ENCODE measurements around the gene RNH1.

RNH1 gene

DNA sequence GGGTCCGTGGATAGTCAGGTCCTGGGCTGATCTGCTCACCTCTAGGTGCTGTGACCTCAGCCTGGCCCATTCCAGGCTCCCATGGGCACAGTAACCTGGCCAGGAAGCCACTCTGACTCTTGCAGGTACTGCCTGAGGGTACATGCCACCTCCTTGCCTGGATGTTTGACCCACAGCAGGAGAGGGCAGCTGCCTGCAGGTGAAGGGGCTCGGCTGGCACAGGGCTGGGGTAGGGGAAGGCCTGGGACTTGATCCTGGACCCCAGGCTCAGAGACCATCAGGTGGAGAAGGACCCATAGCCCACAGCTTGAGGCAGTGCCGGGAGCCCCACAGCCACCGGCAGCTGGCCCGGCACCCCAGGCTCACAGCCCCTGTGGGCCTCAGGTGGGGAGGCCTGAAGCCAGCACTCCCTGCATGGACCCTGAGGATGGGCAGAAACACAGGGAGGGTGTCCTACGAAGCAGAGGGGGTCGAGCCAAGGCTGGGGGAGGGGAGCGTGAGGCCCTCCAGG, 33.0 kb upstream of the RNH1 start:
- TF ChIP-seq, protein P1, sequence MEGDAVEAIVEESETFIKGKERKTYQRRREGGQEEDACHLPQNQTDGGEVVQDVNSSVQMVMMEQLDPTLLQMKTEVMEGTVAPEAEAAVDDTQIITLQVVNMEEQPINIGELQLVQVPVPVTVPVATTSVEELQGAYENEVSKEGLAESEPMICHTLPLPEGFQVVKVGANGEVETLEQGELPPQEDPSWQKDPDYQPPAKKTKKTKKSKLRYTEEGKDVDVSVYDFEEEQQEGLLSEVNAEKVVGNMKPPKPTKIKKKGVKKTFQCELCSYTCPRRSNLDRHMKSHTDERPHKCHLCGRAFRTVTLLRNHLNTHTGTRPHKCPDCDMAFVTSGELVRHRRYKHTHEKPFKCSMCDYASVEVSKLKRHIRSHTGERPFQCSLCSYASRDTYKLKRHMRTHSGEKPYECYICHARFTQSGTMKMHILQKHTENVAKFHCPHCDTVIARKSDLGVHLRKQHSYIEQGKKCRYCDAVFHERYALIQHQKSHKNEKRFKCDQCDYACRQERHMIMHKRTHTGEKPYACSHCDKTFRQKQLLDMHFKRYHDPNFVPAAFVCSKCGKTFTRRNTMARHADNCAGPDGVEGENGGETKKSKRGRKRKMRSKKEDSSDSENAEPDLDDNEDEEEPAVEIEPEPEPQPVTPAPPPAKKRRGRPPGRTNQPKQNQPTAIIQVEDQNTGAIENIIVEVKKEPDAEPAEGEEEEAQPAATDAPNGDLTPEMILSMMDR (IDR thresholded peaks at IDR 0.05; ENCODE audit: low read depth, low read length, missing control alignments), result no peak
- Histone ChIP-seq H3K27me3 (replicated peaks) (no peaks in the 10 kb centered on the region), H3K27ac (no peak overlapping the region), H3K36me3 (replicated peaks) (no peaks in the 10 kb centered on the region), H3K4me3 (ENCODE audit: low read depth, low read length) (no peak overlapping the region)
- in situ Hi-C loops (cut with HindIII; ENCODE audit: low pct_ligation_motif_present, low sequenced_read_pairs), result no loop called here
- no peak for DNase-seq

DNA sequence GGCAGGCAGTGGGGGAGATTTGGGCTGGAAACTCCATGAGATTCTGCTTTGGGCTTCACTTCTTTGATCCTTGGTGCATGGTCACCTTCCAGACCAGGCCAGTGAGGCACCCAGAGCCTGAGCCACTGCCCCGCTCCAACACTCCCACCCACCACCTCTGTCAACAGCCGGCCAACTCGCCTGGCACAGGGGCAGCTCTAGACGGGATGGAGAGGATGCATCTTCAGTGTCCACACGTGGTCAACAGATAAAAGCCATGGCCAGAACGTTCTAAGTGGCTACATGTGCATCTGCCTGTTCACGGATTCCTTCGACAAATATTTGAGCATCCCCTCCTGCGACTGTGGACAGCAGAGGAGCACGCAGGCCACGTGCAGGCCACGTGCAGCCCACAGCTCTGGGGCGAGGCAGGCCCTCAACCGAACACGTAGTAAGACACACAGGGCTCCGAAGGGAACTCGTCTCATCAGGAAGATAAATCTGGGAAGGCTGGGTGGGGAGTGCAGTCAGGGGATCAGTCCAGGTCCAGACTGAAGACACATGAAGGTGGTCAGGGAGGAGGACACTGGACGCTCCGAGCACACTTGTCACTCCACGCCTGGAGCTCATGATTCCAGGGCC, 31.5 kb upstream of the RNH1 start:
- in situ Hi-C loops (cut with HindIII; ENCODE audit: low pct_ligation_motif_present, low sequenced_read_pairs), result no loop called here
- H3K27me3 ChIP-seq (replicated peaks), result no peaks in the 10 kb centered on the region
- H3K27ac ChIP-seq, result no peak overlapping the region
- DNase-seq, result no peak
- TF ChIP-seq, protein P1 (IDR thresholded peaks at IDR 0.05; ENCODE audit: low read depth, low read length, missing control alignments), result no peak
- no peak overlapping the region for H3K4me3 ChIP-seq (ENCODE audit: low read depth, low read length)
- peaks cover 3% of the 10 kb centered on the region for H3K36me3 ChIP-seq (replicated peaks)

DNA sequence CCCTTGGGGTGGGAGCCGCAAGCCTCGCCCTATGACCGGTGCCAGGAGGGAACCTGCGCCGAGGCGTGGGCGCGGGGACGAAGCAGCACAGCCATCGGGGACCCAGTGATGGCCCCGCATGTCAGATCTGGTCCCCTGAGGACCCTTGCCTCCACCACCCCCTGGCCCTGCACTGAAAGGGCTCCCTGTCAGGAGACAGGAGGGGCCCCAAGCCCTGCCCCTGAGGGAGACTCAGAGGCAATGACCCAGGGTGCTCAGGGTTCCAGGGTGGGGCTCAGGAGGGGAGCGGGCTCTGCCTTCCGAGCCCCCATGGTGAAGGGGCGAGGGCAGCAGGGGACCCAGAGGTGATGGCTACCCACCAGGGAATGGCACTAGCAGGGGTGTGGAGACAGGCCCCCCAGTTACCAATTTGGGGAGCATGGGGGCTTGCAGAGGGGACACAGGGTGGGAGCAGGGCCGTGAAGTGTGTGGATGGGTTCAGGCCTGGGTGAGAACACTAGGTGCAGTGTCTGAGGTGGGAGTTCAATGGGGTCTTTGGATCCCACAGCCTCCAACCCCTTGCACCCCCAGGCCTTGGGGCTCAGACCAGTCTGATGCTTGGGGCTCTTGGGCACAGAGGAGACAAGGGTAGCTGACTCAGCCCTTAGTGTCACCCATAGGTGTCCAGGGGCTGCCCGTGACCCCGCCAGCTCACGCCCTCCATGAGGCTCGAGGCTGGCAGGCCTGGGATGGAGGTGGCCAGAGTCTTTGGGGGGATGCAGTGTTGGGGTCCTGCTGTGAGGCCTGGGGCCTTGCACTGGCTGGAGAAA, 30.8 kb upstream of the RNH1 start:
- H3K4me3 ChIP-seq (ENCODE audit: low read depth, low read length), result peak overlapping the region; percentile 40
- H3K36me3 ChIP-seq (replicated peaks), result peaks cover 10% of the 10 kb centered on the region
- in situ Hi-C loops (cut with HindIII; ENCODE audit: low pct_ligation_motif_present, low sequenced_read_pairs), result no loop called here
- TF ChIP-seq, protein P1 (IDR thresholded peaks at IDR 0.05; ENCODE audit: low read depth, low read length, missing control alignments), result no peak
- H3K27me3 ChIP-seq (replicated peaks), result no peaks in the 10 kb centered on the region
- no peak overlapping the region for H3K27ac ChIP-seq
- no peak for DNase-seq

DNA sequence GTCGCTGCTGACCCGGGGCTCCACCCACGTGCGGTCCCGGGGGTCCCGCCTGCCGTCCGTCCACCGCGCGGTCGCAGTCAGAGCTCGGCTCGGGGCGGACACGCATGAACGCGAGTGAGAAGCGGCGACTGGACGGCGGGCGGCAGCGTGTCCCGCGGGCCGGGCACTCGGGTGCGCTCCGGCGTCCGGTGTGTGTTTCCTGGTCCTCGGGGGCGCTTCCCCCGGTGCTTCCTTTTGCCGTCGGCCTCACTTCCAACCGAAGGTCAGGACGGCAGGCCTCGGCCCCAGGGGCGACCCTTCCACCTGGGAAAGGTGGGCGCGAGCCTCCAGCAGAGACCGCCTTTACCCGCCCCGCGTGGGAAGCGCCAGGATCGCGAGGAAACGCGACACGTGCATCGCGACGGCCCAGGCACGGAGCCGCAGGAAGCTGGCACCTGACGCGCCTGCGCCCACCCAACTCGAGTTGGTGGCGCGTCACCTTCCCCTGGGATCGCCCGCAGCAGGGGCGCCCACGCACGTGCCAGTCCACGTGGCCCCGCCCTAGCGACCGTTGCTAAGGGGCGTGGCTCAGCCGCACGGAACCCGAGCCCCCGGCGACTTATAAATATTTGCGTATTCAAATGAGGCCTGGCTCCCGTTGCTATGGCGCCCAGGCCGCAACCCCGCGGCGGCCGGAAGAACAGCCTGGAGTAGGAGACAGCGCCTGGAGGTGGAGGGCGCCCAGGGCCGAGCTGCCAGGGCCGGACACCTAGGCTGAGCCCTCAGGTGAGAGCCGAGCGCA, 30.0 kb upstream of the RNH1 start, which contains the start of gene LRRC56:
LRRC56 (plus strand) TSS at position 687 of the 781 bp plus-strand sequence. CDS start 3,158 bp downstream, outside the sequence.
- TF ChIP-seq, protein P1 (IDR thresholded peaks at IDR 0.05; ENCODE audit: low read depth, low read length, missing control alignments), result no peak
- H3K4me3 ChIP-seq (ENCODE audit: low read depth, low read length), result peak within 1 kb of the TSS; percentile 40
- in situ Hi-C loops (cut with HindIII; ENCODE audit: low pct_ligation_motif_present, low sequenced_read_pairs), result no loop called here
- peaks cover 18% of the 10 kb centered on the region for H3K36me3 ChIP-seq (replicated peaks)
- no peaks in the 10 kb centered on the region for H3K27me3 ChIP-seq (replicated peaks)
- DNase-seq, result peak; percentile 79
- no peak within 1 kb of the TSS for H3K27ac ChIP-seq

DNA sequence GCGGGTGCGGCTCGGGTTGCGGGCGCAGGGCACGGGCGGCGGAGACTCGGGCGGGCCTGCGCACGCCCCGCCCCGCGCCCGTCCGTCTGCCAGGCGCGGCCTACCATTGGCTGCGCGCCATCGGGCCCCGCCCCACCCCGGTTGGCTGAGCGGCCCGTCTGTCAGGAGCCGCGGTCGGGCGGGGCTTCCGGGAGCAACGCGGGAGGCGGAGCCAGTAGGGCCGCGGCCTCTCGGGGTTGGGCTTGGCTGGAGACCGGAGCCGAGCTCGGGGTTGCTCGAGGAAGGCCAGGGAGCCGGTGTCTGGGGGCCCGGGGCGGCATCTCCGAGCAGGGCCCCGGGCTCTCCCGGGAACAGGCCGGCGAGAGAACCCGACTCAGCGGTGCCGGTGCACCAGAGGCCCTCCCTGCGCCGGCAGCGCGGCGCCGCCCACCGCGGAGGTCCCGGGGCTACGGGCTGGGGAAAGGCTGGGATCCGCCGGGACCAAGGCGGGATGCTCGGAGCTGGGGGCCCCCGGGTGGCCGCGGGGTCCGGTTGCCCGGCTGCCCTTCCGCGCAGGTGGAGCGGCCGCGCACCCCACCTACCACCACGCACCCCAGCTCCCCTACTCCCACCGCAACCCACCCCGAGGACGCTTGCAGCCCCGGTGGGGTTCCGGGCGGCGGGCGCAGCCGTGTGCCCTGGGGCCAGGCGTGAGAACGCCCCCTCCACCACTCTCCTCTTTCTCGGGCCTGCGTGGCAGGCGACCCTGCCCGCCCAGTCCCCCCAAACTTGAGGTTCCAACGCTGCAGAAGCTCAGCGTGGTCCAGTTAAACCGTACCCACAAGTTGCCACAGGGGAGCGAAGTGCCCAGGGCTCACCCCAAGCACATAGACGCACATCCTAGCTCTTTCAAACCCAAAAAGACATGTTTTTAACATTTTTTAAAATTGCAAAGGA, 28.7 kb upstream of the RNH1 start, which contains the start of gene HRAS:
HRAS (minus strand) TSS at position 58 of the 936 bp plus-strand sequence.
- peak; percentile 78 for DNase-seq
- Histone ChIP-seq H3K27ac (peak within 1 kb of the TSS; percentile 48), H3K27me3 (replicated peaks) (no peaks in the 10 kb centered on the region), H3K36me3 (replicated peaks) (peaks cover 23% of the 10 kb centered on the region), H3K4me3 (ENCODE audit: low read depth, low read length) (peak within 1 kb of the TSS; percentile 73)
- in situ Hi-C loops (cut with HindIII; ENCODE audit: low pct_ligation_motif_present, low sequenced_read_pairs), result no loop called here
- TF ChIP-seq, protein P1 (IDR thresholded peaks at IDR 0.05; ENCODE audit: low read depth, low read length, missing control alignments), result no peak

Measured in brain microvascular endothelial cell (primary cell).